ENCODE measurements around the gene CDIP1.

CDIP1 gene

GRCh38 chr16:4535627-4536108, 2.9 kb downstream of the CDIP1 start:
- TF ChIP-seq CTCF (IDR thresholded peaks at IDR 0.05; ENCODE audit: borderline replicate concordance, extremely low read depth, low read length, poor library complexity, severe bottlenecking) (no peak), EZH2 (IDR thresholded peaks at IDR 0.05; ENCODE audit: borderline replicate concordance, low read depth, low read length, severe bottlenecking) (no peak)
- no peak overlapping the region for H2AFZ ChIP-seq (ENCODE audit: low read depth, low read length)

GRCh38 chr16:4534151-4534790, 4.3 kb downstream of the CDIP1 start:
- H3K4me2 ChIP-seq (ENCODE audit: insufficient read depth, low read length): no peak overlapping the region
- no peak overlapping the region for H3K9ac ChIP-seq (ENCODE audit: low read depth, low read length)
- H3K27me3 ChIP-seq (ENCODE audit: insufficient read depth, low read length, poor library complexity): peaks cover 3% of the 10 kb centered on the region
- DNase-seq: no peak
- H3K4me1 ChIP-seq (ENCODE audit: insufficient read depth, low read length): no peaks in the 10 kb centered on the region
- H3K36me3 ChIP-seq (ENCODE audit: insufficient read depth, low read length): no peaks in the 10 kb centered on the region
- no peaks in the 10 kb centered on the region for H4K20me1 ChIP-seq (ENCODE audit: insufficient read depth, low read length)
- no peak overlapping the region for H2AFZ ChIP-seq (ENCODE audit: low read depth, low read length)
- no peak overlapping the region for H3K4me3 ChIP-seq (ENCODE audit: low read depth in 1 of 2, low read length in 2 of 2)
- H3K27ac ChIP-seq (ENCODE audit: low read length): no peak overlapping the region
- no peak for ATAC-seq (ENCODE audit: insufficient read depth, low read depth)
- H3K79me2 ChIP-seq (ENCODE audit: insufficient read depth, low read length): no peaks in the 10 kb centered on the region
- TF ChIP-seq CTCF (IDR thresholded peaks at IDR 0.05; ENCODE audit: borderline replicate concordance, extremely low read depth, low read length, poor library complexity, severe bottlenecking) (no peak), EZH2 (IDR thresholded peaks at IDR 0.05; ENCODE audit: borderline replicate concordance, low read depth, low read length, severe bottlenecking) (no peak)
- no peaks in the 10 kb centered on the region for H3K9me3 ChIP-seq (ENCODE audit: insufficient read depth, low read length, severe bottlenecking)

More at GRCh38 chr16:4535627-4536108, 2.9 kb downstream of the CDIP1 start:
- ATAC-seq (ENCODE audit: insufficient read depth, low read depth): no peak
- Histone ChIP-seq H3K4me2 (ENCODE audit: insufficient read depth, low read length) (no peak overlapping the region), H3K27ac (ENCODE audit: low read length) (no peak overlapping the region), H3K9me3 (ENCODE audit: insufficient read depth, low read length, severe bottlenecking) (no peaks in the 10 kb centered on the region), H3K9ac (ENCODE audit: low read depth, low read length) (no peak overlapping the region), H3K36me3 (ENCODE audit: insufficient read depth, low read length) (no peaks in the 10 kb centered on the region), H3K4me3 (ENCODE audit: low read depth in 1 of 2, low read length in 2 of 2) (no peak overlapping the region), H3K27me3 (ENCODE audit: insufficient read depth, low read length, poor library complexity) (peaks cover 3% of the 10 kb centered on the region), H3K79me2 (ENCODE audit: insufficient read depth, low read length) (no peaks in the 10 kb centered on the region), H4K20me1 (ENCODE audit: insufficient read depth, low read length) (no peaks in the 10 kb centered on the region), H3K4me1 (ENCODE audit: insufficient read depth, low read length) (no peaks in the 10 kb centered on the region)
- DNase-seq: no peak

- Histone ChIP-seq H3K79me2 (ENCODE audit: insufficient read depth, low read length) (no peaks in the 10 kb centered on the region), H4K20me1 (ENCODE audit: insufficient read depth, low read length) (no peaks in the 10 kb centered on the region), H3K27me3 (ENCODE audit: insufficient read depth, low read length, poor library complexity) (peaks cover 3% of the 10 kb centered on the region), H2AFZ (ENCODE audit: low read depth, low read length) (no peak overlapping the region), H3K27ac (ENCODE audit: low read length) (no peak overlapping the region), H3K36me3 (ENCODE audit: insufficient read depth, low read length) (no peaks in the 10 kb centered on the region), H3K4me3 (ENCODE audit: low read depth in 1 of 2, low read length in 2 of 2) (no peak overlapping the region), H3K9ac (ENCODE audit: low read depth, low read length) (no peak overlapping the region), H3K4me1 (ENCODE audit: insufficient read depth, low read length) (no peaks in the 10 kb centered on the region), H3K4me2 (ENCODE audit: insufficient read depth, low read length) (no peak overlapping the region), H3K9me3 (ENCODE audit: insufficient read depth, low read length, severe bottlenecking) (no peaks in the 10 kb centered on the region)
- no peak for TF ChIP-seq EZH2 (IDR thresholded peaks at IDR 0.05; ENCODE audit: borderline replicate concordance, low read depth, low read length, severe bottlenecking)
- TF ChIP-seq CTCF (IDR thresholded peaks at IDR 0.05; ENCODE audit: borderline replicate concordance, extremely low read depth, low read length, poor library complexity, severe bottlenecking): no peak
- DNase-seq: no peak
- ATAC-seq (ENCODE audit: insufficient read depth, low read depth): no peak
Measured at GRCh38 chr16:4533490-4533889, 5.1 kb downstream of the CDIP1 start.

Measured in DND-41 (cell line).